GM10847 (cell line): ENCODE results near the gene CRHBP.

Experiments used
- POLR2A ChIP-seq: IDR thresholded peaks from 2 replicates; pipeline ENCODE4 v1.6.1; 2011; ENCODE audit not compliant: insufficient read length; ENCODE audit errors: extremely low read depth

CRHBP gene

GRCh38 chr5:76952795-76953536 is at the start of gene CRHBP:
Gene CRHBP (plus strand): TSS chr5:76953045. CDS start chr5:76953135, 90 bp downstream.
- no peak for TF ChIP-seq POLR2A

- no peak for TF ChIP-seq POLR2A
These were observed 44.7 kb upstream of the CRHBP start for GRCh38 chr5:76908166-76908565.

- TF ChIP-seq POLR2A = no peak
These were observed 34.3 kb upstream of the CRHBP start for GRCh38 chr5:76918539-76918938.

GRCh38 chr5:76920491-76920890 is 32.4 kb upstream of the CRHBP start:
- TF ChIP-seq POLR2A = no peak

- TF ChIP-seq POLR2A = no peak
These were observed 26.3 kb upstream of the CRHBP start for GRCh38 chr5:76926329-76927105.

- no peak for TF ChIP-seq POLR2A
These were observed 24.9 kb upstream of the CRHBP start for GRCh38 chr5:76927961-76928360.

- no peak for TF ChIP-seq POLR2A
These were observed 22.8 kb upstream of the CRHBP start for GRCh38 chr5:76930083-76930482.

GRCh38 chr5:76938177-76938576 is 14.7 kb upstream of the CRHBP start:
- no peak for TF ChIP-seq POLR2A

- no peak for TF ChIP-seq POLR2A
These were observed 11.8 kb upstream of the CRHBP start for GRCh38 chr5:76941000-76941399.

- no peak for TF ChIP-seq POLR2A
These were observed 11.4 kb upstream of the CRHBP start for GRCh38 chr5:76941442-76941841.

GRCh38 chr5:76942581-76942980 is 10.3 kb upstream of the CRHBP start:
- no peak for TF ChIP-seq POLR2A

- TF ChIP-seq POLR2A = no peak
These were observed 9.8 kb upstream of the CRHBP start for GRCh38 chr5:76943006-76943405.

GRCh38 chr5:76944638-76945037 is 8.2 kb upstream of the CRHBP start:
- TF ChIP-seq POLR2A = no peak

- TF ChIP-seq POLR2A = no peak
These were observed 6.8 kb upstream of the CRHBP start for GRCh38 chr5:76946090-76946489.

GRCh38 chr5:76947082-76947503 is 5.8 kb upstream of the CRHBP start:
- TF ChIP-seq POLR2A = no peak

GRCh38 chr5:76953551-76954382 is 922 bp downstream of the CRHBP start:
- no peak for TF ChIP-seq POLR2A

- TF ChIP-seq POLR2A = no peak
These were observed 1.5 kb downstream of the CRHBP start for GRCh38 chr5:76954383-76954763.
